ENCODE results near the gene RTN4RL1. TPM values are rescaled to one million over a fixed set of nuclear protein-coding genes. Genes with fewer than 3 reads are reported as not detected.

The RTN4RL1 gene
- total RNA-seq, 1 experiment from 2014 or later: 0.80 TPM

GRCh38 chr17:1976000-1976682 is 49.0 kb downstream of the RTN4RL1 start:
- no peaks in the 10 kb centered on the region for H3K9me3 ChIP-seq (ENCODE audit: control insufficient read depth, insufficient read depth, low read depth, low read length)
- H3K27ac ChIP-seq (ENCODE audit: low read length): no peak overlapping the region
- ChIA-PET POLR2A (no interaction called here), CTCF (no interaction called here)
- H3K4me3 ChIP-seq (ENCODE audit: low read depth in 2 of 2, low read length in 2 of 2): no peak overlapping the region
- H3K36me3 ChIP-seq (ENCODE audit: control insufficient read depth, insufficient read depth, low read length): no peaks in the 10 kb centered on the region
- no peak for ATAC-seq
- no peaks in the 10 kb centered on the region for H3K4me1 ChIP-seq (ENCODE audit: control insufficient read depth, insufficient read depth, low read length)
- intact Hi-C loops (cut with micrococcal nuclease; ENCODE audit: unreplicated experiment) (no loop called here), in situ Hi-C loops (cut with HindIII; ENCODE audit: low pct_unique_long_range_greater_than_20kb, low sequenced_read_pairs) (no loop called here)
- BruUV-seq (replicated peaks): no TSS peak
- TF ChIP-seq REST (IDR thresholded peaks at IDR 0.05; ENCODE audit: insufficient read depth in 1 of 2, low read depth in 2 of 2, low read length in 1 of 2): no peak
- TF ChIP-seq SIN3A (IDR thresholded peaks at IDR 0.05; ENCODE audit: borderline replicate concordance, insufficient read depth, low read depth, low read length): no peak
- no peak for TF ChIP-seq CTCF (IDR thresholded peaks at IDR 0.05)
- no peaks in the 10 kb centered on the region for H3K27me3 ChIP-seq (ENCODE audit: control insufficient read depth, insufficient read depth, low read length)
- no peak for DNase-seq (ENCODE audit: low read depth, low spot score)

- TF ChIP-seq REST (IDR thresholded peaks at IDR 0.05; ENCODE audit: insufficient read depth in 1 of 2, low read depth in 2 of 2, low read length in 1 of 2): no peak
- no peak for TF ChIP-seq TCF7L2 (IDR thresholded peaks at IDR 0.05; ENCODE audit: low read depth, low read length)
- no peak for TF ChIP-seq CTCF (IDR thresholded peaks at IDR 0.05)
- TF ChIP-seq POLR2AphosphoS5 (IDR thresholded peaks at IDR 0.05; ENCODE audit: low read depth, low read length): no peak
- no peak for TF ChIP-seq SIN3A (IDR thresholded peaks at IDR 0.05; ENCODE audit: borderline replicate concordance, insufficient read depth, low read depth, low read length)
- DNase-seq (ENCODE audit: low read depth, low spot score): no peak
- POLR2A ChIA-PET: no interaction called here
- in situ Hi-C loops (cut with HindIII; ENCODE audit: low pct_unique_long_range_greater_than_20kb, low sequenced_read_pairs) (no loop called here), intact Hi-C loops (cut with micrococcal nuclease; ENCODE audit: unreplicated experiment) (no loop called here)
- no peak for ATAC-seq
- CTCF ChIA-PET: no interaction called here
- BruUV-seq (replicated peaks): no TSS peak
- Histone ChIP-seq H3K4me3 (ENCODE audit: low read depth in 2 of 2, low read length in 2 of 2) (no peak overlapping the region), H3K27ac (ENCODE audit: low read length) (no peak overlapping the region), H3K27me3 (ENCODE audit: control insufficient read depth, insufficient read depth, low read length) (no peaks in the 10 kb centered on the region), H3K9me3 (ENCODE audit: control insufficient read depth, insufficient read depth, low read depth, low read length) (no peaks in the 10 kb centered on the region), H3K4me1 (ENCODE audit: control insufficient read depth, insufficient read depth, low read length) (no peaks in the 10 kb centered on the region), H3K36me3 (ENCODE audit: control insufficient read depth, insufficient read depth, low read length) (no peaks in the 10 kb centered on the region)
Observed at GRCh38 chr17:1975573-1975972, 49.6 kb downstream of the RTN4RL1 start.

All from Panc1 (cell line).